GM12878 (cell line): ENCODE results near the gene MORC1. TPM values are rescaled to one million over a fixed set of nuclear protein-coding genes. Genes with fewer than 3 reads are reported as not detected.

Experiments
- ATAC-seq: fragments of 200-7000 bp; cut with Tn5 transposase; 3 replicates; pipeline ENCODE4 v1.9.1; 2020; ENCODE audit warnings: mild to moderate bottlenecking, moderate library complexity
- BruUV-seq: library from RNA; stranded (reverse); fragments of 400-500 nt; replicated peaks from 2 replicates; lab custom pipeline; 2021; lab: Mats Ljungman, UMichigan
- CTCF ChIA-PET: fragments of 300-600 bp; sonication (Branson Sonifier 250); formaldehyde crosslinking; extraction: SDS; loops from one replicate; lab custom pipeline; 2021; ENCODE audit warnings: inconsistent platforms; lab: Yijun Ruan, JAX
- POLR2A ChIA-PET: fragments of 350-600 bp; formaldehyde crosslinking; extraction: SDS; loops from one replicate; lab custom pipeline; 2021; ENCODE audit warnings: inconsistent platforms; lab: Charles Lee
- RAD21 ChIA-PET: fragments of 300-600 bp; sonication (Branson Sonifier 250); formaldehyde crosslinking; loops from one replicate; lab custom pipeline; 2023; ENCODE audit warnings: antibody characterized with exemption; ENCODE audit not compliant: unreplicated experiment; lab: Charles Lee
- SMC1A ChIA-PET: fragments of 300-600 bp; sonication (Branson Sonifier 250); formaldehyde crosslinking; loops from one replicate; lab custom pipeline; 2023; ENCODE audit not compliant: unreplicated experiment, uncharacterized antibody; lab: Charles Lee
- DNase-seq: peaks from one replicate; pipeline ENCODE4 v3.0.0-alpha.2; 2011; ENCODE audit warnings: low read depth, low spot score
- FAIRE-seq: peaks from 3 replicates; lab custom pipeline; 2011; peaks lifted over from hg19 to GRCh38; lab: Jason Lieb, UNC
- H2AFZ ChIP-seq: 2 replicates; pipeline ENCODE4 v1.6.0; 2011; ENCODE audit warnings: low read depth, low read length, control low read depth; ENCODE audit not compliant: control insufficient read depth
- H3K27ac ChIP-seq: 2 replicates; pipeline ENCODE4 v1.5.1; 2011; ENCODE audit warnings: control low read depth; ENCODE audit not compliant: control insufficient read depth, insufficient read depth
- H3K27me3 ChIP-seq, 2 experiments: replicated peaks in 1 of 2; 2 replicates each; pipeline versions ENCODE4 v1.6.0 to v1.6.1; 2011; ENCODE audit warnings: low read length in 1 of 2; ENCODE audit not compliant: control insufficient read depth in 2 of 2, insufficient read depth in 2 of 2
- H3K36me3 ChIP-seq, 2 experiments: 2 replicates each; pipeline ENCODE4 v1.5.1; 2011; ENCODE audit warnings: low read length in 1 of 2; ENCODE audit not compliant: control insufficient read depth in 2 of 2, insufficient read depth in 2 of 2
- H3K4me1 ChIP-seq: 2 replicates; pipeline ENCODE4 v1.6.1; 2011; ENCODE audit warnings: mild to moderate bottlenecking, low read length, moderate library complexity, mixed read lengths; ENCODE audit not compliant: control insufficient read depth, insufficient read depth
- H3K4me2 ChIP-seq: 2 replicates; pipeline ENCODE4 v1.6.0; 2011; ENCODE audit warnings: control low read depth; ENCODE audit not compliant: control insufficient read depth, insufficient read depth
- H3K4me3 ChIP-seq: fragments of 200-600 bp; sonication (generic); 2 replicates; pipeline ENCODE4 v1.5.1; 2016
- H3K79me2 ChIP-seq: 2 replicates; pipeline ENCODE4 v1.6.0; 2011; ENCODE audit warnings: low read length; ENCODE audit not compliant: control insufficient read depth, insufficient read depth
- H3K9ac ChIP-seq: 2 replicates; pipeline ENCODE4 v1.8.0; 2011; ENCODE audit warnings: low read length, control low read depth, mixed read lengths; ENCODE audit not compliant: control insufficient read depth, insufficient read depth
- H3K9me3 ChIP-seq: replicated peaks from 3 replicates; pipeline ENCODE4 v1.5.1; 2011; ENCODE audit warnings: mild to moderate bottlenecking, low read length; ENCODE audit not compliant: control insufficient read depth, insufficient read depth
- H4K20me1 ChIP-seq: 2 replicates; pipeline ENCODE4 v1.6.0; 2011; ENCODE audit not compliant: control insufficient read depth, insufficient read depth
- BACH1 ChIP-seq: fragments of 450-650 bp; IDR thresholded peaks from 2 replicates; pipeline ENCODE4 v1.6.1; 2017; ENCODE audit warnings: mild to moderate bottlenecking, borderline replicate concordance
- CHD1 ChIP-seq: IDR thresholded peaks from 2 replicates; pipeline ENCODE4 v1.6.1; 2012; ENCODE audit warnings: low read depth, low read length, improper control_type of control experiment
- MAX ChIP-seq: IDR thresholded peaks from 2 replicates; pipeline ENCODE4 v1.6.1; 2012; ENCODE audit warnings: low read depth, low read length, improper control_type of control experiment
- MYC ChIP-seq: IDR thresholded peaks from 2 replicates; pipeline ENCODE4 v1.6.1; 2011; ENCODE audit warnings: mild to moderate bottlenecking, low read length, moderate library complexity, inconsistent platforms; ENCODE audit not compliant: insufficient read depth, insufficient replicate concordance, insufficient read length, severe bottlenecking
- SMAD1 ChIP-seq: fragments of 450-650 bp; IDR thresholded peaks from 2 replicates; pipeline ENCODE4 v1.6.1; 2018; ENCODE audit warnings: mild to moderate bottlenecking, low read depth; ENCODE audit not compliant: partially characterized antibody
- ZBTB4 ChIP-seq: fragments of 450-650 bp; formaldehyde crosslinking; IDR thresholded peaks from 2 replicates; pipeline ENCODE4 v1.4.0; 2022; ENCODE audit warnings: mild to moderate bottlenecking, moderate library complexity
- ZNF207 ChIP-seq: fragments of 450-650 bp; IDR thresholded peaks from 2 replicates; pipeline ENCODE4 v1.6.1; 2014; ENCODE audit warnings: antibody characterized with exemption, mild to moderate bottlenecking, borderline replicate concordance
- ZNF24 ChIP-seq: fragments of 450-650 bp; IDR thresholded peaks from 2 replicates; pipeline ENCODE4 v1.6.1; 2017; ENCODE audit warnings: antibody characterized with exemption, mild to moderate bottlenecking
- WGBS: methylation state at CpG from one replicate; pipeline ENCODE4 v1.1.6; 2016; ENCODE audit warnings: low lambda C conversion rate; ENCODE audit not compliant: insufficient replicate concordance, insufficient coverage; ENCODE audit errors: missing lambda C conversion rate; 5-methylcytosine and 5-hydroxymethylcytosine counted together
- in situ Hi-C: fragments of 300-500 bp; cut with MboI; formaldehyde crosslinking; loops from 9 replicates; pipeline ENCODE4 v1.14.3; 2018; ENCODE audit warnings: mixed read lengths
- intact Hi-C: fragments of 100-400 bp; cut with micrococcal nuclease; formaldehyde crosslinking; loops from one replicate; pipeline ENCODE4 v1.14.2; 2022; ENCODE audit not compliant: unreplicated experiment
- polyA plus RNA-seq, 11 experiments: library from polyadenylated mRNA; depleted of rRNA in 4 of 11; unstranded in 6 of 11; stranded (reverse) in 5 of 11; fragments of >200 nt; fragmentation: Nextera tagmentation in 4 of 11; fragmentation: Illumina TruSeq in 1 of 11; extraction: Ambion mirVana in 4 of 11; extraction: Trizol in 1 of 11; gene quantifications; 1 replicate in 1 of 11; 2 replicates in 10 of 11; pipeline versions ENCODE4 v1.2.1 to v1.2.3, GENCODE V29; 2011 to 2016; ENCODE audit warnings: inconsistent platforms in 2 of 11, missing spikeins in 2 of 11, low read depth in 1 of 11
- total RNA-seq, 4 experiments: library from RNA; depleted of rRNA in 3 of 4; stranded (reverse); fragments of >200 nt in 3 of 4; fragmentation: Illumina TruSeq in 1 of 4; extraction: Trizol in 1 of 4; gene quantifications; 2 replicates each; pipeline versions ENCODE4 v1.2.1 to v1.2.3, GENCODE V29; 2013 to 2021
- TF ChIP-seq, protein P1 (sequence below): fragments of 450-650 bp; formaldehyde crosslinking; IDR thresholded peaks from 2 replicates; pipeline ENCODE4 v1.5.0; 2022; ENCODE audit warnings: mild to moderate bottlenecking, missing genetic modification characterization
- TF ChIP-seq, protein P2 (sequence below): fragments of 450-650 bp; IDR thresholded peaks from 2 replicates; pipeline ENCODE4 v1.6.1; 2017; ENCODE audit warnings: antibody characterized with exemption, mild to moderate bottlenecking, moderate library complexity
- TF ChIP-seq, protein P3 (sequence below): fragments of 450-650 bp; IDR thresholded peaks from 2 replicates; pipeline ENCODE4 v1.6.1; 2017; ENCODE audit warnings: mild to moderate bottlenecking, low read depth, inconsistent platforms; ENCODE audit not compliant: poor library complexity, severe bottlenecking

MORC1 gene
- total and polyA plus RNA-seq, 10 of the 15 experiments (the other 5 are each of a cell fraction or from before 2014, with no cell fraction given), result 0.18 TPM; not detected in 9

DNA sequence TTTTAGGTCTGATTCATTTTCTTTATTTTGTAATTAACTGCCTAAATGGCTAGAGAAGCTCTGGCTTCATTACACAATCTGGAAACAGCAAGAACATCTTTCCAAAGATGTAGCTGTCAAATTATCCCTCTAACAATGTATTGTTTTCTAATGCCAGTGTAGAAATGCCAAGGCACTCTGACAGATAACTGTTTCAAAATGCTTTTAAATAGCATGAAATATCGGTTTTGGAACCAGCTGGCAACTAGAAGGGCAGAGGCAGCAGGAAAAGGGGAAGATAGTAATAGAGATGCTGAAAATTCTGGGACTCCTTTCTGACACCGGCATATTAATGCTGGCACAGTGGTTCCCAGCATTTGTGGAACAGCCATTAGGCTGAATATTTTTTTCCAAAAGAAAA lies 26.1 kb downstream of the MORC1 start:
- Histone ChIP-seq H3K36me3 (no peaks in the 10 kb centered on the region), H3K27me3 (no peaks in the 10 kb centered on the region), H4K20me1 (no peaks in the 10 kb centered on the region), H3K4me2 (no peak overlapping the region), H2AFZ (no peak overlapping the region), H3K27ac (no peak overlapping the region), H3K4me3 (no peak overlapping the region), H3K9ac (no peak overlapping the region), H3K79me2 (no peaks in the 10 kb centered on the region), H3K4me1 (no peaks in the 10 kb centered on the region), H3K9me3 (no peaks in the 10 kb centered on the region)
- RAD21 ChIA-PET, result interaction anchor here (1.5 kb wide), 1 partner anchor 602 kb away, joined by 3 read pairs; no protein-coding TSS in a partner anchor
- SMC1A ChIA-PET, result interaction anchor here (1.7 to 4.5 kb wide), 3 partner anchors 9 to 68 kb away, joined by 3 to 15 read pairs (median 9); no protein-coding TSS in a partner anchor
- in situ Hi-C loops (loop anchor here (25.0 kb wide), 1 partner anchor 430 kb away; no protein-coding TSS in a partner anchor), intact Hi-C loops (no loop called here)
- POLR2A ChIA-PET, result no interaction called here
- WGBS, result 0% methylated on average over 2 of the region's 2 CpGs
- ATAC-seq (no peak), FAIRE-seq (no peak), DNase-seq (no peak)
- CTCF ChIA-PET, result interaction anchor here (0.6 to 2.2 kb wide), 5 partner anchors 9 to 73 kb away, joined by 3 to 10 read pairs (median 7); no protein-coding TSS in a partner anchor
- BruUV-seq, result no TSS peak
- no peak for TF ChIP-seq MYC
- TF ChIP-seq ZNF24, result no peak
- no peak for TF ChIP-seq ZBTB4 (CRISPR knock-in tag)
- TF ChIP-seq ZNF207, result no peak
- TF ChIP-seq, protein P1, sequence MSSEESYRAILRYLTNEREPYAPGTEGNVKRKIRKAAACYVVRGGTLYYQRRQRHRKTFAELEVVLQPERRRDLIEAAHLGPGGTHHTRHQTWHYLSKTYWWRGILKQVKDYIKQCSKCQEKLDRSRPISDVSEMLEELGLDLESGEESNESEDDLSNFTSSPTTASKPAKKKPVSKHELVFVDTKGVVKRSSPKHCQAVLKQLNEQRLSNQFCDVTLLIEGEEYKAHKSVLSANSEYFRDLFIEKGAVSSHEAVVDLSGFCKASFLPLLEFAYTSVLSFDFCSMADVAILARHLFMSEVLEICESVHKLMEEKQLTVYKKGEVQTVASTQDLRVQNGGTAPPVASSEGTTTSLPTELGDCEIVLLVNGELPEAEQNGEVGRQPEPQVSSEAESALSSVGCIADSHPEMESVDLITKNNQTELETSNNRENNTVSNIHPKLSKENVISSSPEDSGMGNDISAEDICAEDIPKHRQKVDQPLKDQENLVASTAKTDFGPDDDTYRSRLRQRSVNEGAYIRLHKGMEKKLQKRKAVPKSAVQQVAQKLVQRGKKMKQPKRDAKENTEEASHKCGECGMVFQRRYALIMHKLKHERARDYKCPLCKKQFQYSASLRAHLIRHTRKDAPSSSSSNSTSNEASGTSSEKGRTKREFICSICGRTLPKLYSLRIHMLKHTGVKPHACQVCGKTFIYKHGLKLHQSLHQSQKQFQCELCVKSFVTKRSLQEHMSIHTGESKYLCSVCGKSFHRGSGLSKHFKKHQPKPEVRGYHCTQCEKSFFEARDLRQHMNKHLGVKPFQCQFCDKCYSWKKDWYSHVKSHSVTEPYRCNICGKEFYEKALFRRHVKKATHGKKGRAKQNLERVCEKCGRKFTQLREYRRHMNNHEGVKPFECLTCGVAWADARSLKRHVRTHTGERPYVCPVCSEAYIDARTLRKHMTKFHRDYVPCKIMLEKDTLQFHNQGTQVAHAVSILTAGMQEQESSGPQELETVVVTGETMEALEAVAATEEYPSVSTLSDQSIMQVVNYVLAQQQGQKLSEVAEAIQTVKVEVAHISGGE, result no peak
- TF ChIP-seq, protein P2, sequence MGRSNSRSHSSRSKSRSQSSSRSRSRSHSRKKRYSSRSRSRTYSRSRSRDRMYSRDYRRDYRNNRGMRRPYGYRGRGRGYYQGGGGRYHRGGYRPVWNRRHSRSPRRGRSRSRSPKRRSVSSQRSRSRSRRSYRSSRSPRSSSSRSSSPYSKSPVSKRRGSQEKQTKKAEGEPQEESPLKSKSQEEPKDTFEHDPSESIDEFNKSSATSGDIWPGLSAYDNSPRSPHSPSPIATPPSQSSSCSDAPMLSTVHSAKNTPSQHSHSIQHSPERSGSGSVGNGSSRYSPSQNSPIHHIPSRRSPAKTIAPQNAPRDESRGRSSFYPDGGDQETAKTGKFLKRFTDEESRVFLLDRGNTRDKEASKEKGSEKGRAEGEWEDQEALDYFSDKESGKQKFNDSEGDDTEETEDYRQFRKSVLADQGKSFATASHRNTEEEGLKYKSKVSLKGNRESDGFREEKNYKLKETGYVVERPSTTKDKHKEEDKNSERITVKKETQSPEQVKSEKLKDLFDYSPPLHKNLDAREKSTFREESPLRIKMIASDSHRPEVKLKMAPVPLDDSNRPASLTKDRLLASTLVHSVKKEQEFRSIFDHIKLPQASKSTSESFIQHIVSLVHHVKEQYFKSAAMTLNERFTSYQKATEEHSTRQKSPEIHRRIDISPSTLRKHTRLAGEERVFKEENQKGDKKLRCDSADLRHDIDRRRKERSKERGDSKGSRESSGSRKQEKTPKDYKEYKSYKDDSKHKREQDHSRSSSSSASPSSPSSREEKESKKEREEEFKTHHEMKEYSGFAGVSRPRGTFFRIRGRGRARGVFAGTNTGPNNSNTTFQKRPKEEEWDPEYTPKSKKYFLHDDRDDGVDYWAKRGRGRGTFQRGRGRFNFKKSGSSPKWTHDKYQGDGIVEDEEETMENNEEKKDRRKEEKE, result no peak
- no peak for TF ChIP-seq CHD1
- TF ChIP-seq MAX, result no peak
- TF ChIP-seq, protein P3, sequence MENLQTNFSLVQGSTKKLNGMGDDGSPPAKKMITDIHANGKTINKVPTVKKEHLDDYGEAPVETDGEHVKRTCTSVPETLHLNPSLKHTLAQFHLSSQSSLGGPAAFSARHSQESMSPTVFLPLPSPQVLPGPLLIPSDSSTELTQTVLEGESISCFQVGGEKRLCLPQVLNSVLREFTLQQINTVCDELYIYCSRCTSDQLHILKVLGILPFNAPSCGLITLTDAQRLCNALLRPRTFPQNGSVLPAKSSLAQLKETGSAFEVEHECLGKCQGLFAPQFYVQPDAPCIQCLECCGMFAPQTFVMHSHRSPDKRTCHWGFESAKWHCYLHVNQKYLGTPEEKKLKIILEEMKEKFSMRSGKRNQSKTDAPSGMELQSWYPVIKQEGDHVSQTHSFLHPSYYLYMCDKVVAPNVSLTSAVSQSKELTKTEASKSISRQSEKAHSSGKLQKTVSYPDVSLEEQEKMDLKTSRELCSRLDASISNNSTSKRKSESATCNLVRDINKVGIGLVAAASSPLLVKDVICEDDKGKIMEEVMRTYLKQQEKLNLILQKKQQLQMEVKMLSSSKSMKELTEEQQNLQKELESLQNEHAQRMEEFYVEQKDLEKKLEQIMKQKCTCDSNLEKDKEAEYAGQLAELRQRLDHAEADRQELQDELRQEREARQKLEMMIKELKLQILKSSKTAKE, result no peak
- no peak for TF ChIP-seq SMAD1
- TF ChIP-seq BACH1, result no peak
